Fibroblast of skin of scalp (primary cell): ENCODE measurements around the gene HSBP1.

Source experiments
- DNase-seq: peaks from one replicate; pipeline ENCODE4 v3.0.0-alpha.2; 2013

The HSBP1 gene

GRCh38 chr16:83804366-83804765 lies 3.4 kb upstream of the HSBP1 start:
- no peak for DNase-seq

DNA sequence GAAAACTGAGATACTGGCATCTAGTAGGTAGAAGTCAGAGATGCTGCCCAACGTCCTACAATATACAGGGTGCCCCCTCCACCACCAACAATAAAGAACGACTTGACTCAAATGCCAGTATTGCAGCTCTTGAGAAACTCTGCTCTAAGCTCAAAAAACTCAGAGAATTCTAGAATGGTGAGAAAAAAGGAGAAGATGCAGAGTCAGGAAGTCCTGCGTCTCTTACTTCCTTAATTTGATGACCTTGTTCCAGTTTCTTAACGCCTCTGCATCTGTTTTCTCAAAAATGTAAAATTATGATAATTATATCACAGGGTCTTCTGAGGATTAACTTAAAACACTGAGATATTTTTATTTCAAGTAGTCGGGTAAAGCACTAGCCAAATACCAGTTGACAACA lies 1.7 kb upstream of the HSBP1 start:
- DNase-seq, result no peak

- DNase-seq, result no peak
These were observed 1.0 kb upstream of the HSBP1 start for GRCh38 chr16:83806731-83807130.

GRCh38 chr16:83807327-83807709 lies 460 bp upstream of the HSBP1 start:
- no peak for DNase-seq

DNA sequence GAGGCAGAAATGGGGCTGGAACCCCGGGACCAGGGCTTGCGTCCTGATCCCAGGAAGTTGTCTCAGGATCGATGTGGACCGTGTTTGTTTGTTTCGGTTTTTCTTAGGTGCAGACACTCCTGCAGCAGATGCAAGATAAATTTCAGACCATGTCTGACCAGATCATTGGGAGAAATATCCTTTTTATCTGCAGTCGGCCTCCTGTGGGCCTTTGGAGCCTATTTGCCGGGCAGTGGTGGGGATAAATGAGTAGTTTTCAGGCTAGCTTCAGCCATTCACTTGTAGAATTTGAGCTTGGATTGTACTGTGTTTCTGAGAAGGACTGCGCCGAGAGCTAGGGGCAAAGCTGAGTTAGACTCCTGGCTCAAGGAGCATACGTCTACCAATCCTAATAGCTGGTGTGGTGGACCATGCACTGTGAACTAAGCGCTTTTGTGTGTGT lies 816 bp downstream of the HSBP1 start:
- no peak for DNase-seq

DNA sequence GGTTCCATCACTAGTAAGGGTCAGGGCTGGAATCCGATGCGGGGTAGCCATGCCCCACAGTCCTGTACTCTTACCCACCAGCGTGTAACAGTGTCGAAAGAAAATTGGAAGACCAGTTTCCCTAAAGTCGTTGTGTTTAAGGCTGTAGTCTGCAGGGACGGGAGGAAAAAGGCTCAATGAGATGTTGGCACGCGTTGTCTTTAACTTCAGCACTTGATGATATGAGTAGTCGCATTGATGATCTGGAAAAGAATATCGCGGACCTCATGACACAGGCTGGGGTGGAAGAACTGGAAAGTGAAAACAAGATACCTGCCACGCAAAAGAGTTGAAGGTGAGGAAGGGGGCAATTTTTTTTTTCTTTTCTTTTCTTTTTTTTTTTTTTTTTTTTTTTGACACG lies 1.3 kb downstream of the HSBP1 start:
- DNase-seq, result no peak

- DNase-seq, result peak; percentile 43
These were observed 3.1 kb downstream of the HSBP1 start for GRCh38 chr16:83810901-83811300.

- DNase-seq, result peak; percentile 63
These were observed 6.3 kb downstream of the HSBP1 start for GRCh38 chr16:83813823-83814658.

DNA sequence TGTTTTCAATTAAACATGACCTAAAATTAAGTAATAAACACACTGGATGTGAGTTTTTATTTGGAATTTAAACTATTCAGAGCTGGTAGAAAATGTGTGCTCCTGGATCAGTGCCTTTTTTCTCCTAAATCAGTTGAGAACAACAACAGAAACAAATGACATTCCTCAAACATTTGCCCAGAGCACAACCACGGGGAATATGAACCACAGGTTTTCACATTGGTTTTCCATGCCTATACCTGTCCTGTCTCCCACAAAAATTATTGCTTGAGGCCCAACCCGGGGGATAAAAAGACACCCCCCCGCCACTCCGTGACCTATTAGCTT lies 6.8 kb downstream of the HSBP1 start:
- peak; percentile 74 for DNase-seq

GRCh38 chr16:83817022-83817421 lies 9.2 kb downstream of the HSBP1 start:
- no peak for DNase-seq

GRCh38 chr16:83818276-83818675 lies 10.5 kb downstream of the HSBP1 start:
- no peak for DNase-seq

- DNase-seq, result no peak
These were observed 11.6 kb downstream of the HSBP1 start for GRCh38 chr16:83819361-83819760.

DNA sequence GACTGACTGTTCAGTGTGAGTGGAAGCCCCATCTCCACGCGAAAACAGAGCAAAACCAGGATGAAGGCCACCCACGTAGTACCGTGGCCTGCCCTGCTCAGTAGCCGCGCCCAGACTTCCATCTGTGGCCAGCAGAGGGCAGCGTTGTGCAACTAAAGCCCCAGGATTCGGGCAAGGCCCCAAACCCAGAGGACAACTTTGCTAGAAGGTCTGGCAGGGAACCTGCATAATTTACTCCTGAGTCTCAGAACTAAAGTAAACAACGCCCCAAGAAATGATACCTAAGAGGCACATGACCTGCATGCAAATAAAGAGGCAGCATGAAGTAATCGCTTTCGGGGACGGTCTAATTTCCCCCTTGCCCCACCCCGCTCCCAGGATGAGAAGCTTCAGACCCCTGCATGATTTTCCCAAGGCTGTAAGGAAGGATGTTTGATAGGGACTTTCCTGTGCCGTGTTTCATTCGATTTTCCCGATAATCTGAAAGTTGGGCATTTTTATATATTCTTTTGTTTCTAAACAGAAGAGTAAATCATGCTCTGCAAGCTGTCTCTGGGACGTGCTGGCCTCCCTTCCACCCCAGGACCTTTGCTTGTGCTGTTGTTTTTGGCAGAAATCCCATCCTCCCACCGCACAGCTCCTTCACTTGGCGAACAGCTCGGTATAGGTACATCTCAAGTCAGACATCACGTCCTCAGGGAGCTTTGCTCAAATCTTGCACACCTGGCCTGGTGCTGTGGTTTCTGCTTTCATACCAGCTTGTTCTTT lies 18.6 kb downstream of the HSBP1 start:
- peak; percentile 75 for DNase-seq

DNA sequence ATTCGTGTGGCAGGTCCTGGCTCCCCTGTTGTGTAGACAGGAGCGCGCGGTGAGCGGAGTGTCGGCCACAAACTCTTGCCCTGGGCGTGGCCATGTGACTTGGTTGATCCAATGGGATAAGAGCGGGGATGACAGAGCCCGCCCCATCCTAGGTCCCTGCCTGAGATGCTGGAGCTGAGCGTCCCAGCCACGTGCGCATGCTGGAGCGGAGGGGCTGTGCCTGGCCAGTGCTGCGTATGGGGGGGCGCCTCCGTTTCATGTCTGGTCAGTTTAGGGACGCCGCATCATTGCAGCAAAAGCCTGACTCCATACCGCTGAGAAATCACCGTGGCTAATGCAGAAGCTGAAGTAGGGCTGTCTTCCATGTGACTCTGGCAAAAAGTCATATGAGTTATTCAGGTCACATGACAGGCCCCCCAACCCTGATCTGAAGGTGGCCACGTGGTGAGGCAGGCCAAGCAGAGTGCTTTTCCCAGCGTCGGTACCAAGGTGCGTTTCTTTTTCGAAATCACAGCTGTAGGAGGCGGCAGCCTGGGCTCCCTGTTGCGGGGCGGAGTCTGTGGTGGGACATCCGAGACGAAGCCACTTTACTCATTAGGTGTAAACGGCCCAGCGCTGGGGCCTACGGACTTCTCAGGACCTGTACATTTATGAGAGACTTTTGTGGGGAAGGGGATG lies 22.5 kb downstream of the HSBP1 start:
- DNase-seq, result no peak

- peak; percentile 40 for DNase-seq
These were observed 23.1 kb downstream of the HSBP1 start for GRCh38 chr16:83830769-83831455.

DNA sequence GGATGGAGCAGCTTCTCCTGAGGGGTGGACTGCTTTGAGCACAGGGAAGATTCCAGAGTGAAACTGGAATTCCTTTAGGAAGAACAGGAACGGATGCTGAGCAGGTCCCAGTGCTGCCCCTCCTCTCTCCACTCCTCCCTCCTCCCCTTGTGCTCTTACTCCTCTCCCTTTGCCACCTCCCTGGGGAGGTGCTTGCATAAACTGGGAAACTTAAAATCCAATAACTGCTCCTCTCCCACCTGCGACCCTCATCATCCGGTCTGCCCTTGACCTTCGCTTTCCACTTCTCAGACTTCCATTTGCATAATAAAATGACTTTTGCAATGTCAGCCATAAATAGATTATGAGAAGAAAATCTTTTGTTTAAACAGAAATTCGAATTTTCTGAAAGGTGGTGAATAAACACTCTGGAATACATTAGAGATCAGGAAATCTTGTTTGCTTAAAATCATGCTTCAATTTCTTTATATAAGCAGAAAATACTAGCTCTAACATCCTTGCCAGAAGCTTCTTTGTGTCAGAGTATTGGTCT lies 23.7 kb downstream of the HSBP1 start:
- DNase-seq, result no peak

DNA sequence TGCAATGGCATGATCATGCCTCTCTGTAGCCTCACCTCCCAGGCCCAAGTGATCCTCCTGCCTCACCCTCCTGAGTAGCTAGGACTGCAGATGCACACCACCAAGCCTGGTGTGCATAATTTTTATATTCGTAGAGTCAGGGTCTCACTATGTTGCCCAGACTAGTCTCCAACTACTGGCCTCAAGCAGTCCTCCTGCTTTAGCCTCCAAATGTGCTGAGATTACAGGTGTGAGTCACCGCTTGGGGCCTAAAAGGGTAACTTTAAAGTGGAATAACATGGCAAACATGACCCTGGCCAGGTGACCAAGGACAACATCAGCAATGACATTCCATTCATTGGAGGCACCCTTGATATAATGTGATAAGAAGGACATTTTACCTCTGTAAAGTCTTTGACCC lies 26.1 kb downstream of the HSBP1 start:
- DNase-seq, result no peak

DNA sequence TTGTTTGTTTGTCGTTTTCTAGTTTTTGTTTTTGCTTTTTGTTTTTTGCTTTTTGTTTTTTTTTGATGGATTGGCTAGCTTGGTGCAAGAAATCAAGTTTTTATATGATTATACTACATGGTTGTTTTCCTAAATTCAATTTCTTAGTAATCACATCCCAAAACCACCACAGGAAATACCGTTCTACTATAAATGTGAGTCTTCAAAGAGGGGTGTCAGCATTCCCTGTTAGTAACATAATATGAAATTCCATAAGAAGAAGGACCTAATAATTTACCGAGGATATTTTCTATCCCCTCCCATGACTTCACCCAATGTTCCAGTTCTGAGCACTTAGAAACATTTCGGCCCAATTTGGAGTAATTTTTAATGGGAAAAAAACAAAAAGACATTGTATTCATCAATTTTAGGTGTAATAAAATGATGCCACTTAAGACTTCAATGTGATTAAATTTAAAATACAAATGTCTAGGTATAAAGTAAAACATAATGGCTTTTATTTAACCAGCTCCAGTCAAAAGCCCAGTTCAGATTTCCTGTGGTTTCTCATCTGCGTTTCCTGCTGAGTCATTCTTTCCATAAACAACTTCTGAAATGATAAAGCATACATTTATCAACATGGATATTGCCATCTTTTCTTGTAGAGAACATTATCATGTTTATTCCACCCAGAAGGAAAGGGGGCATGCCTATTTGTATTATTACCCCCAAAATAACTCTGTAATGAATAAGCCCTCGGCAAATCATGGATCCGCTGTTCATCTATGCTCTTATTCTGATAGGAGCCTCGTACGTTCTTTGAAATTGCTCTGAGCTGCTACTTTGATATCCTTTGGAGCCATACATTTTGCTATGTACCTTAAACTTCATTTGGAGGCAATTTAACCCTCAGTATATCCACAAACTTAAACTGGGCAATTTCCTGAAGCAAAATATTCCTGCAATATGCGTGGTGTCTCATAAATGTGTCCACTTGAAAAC lies 28.1 kb downstream of the HSBP1 start:
- peak; percentile 72 for DNase-seq

- no peak for DNase-seq
These were observed 29.8 kb downstream of the HSBP1 start for GRCh38 chr16:83837566-83837965.

GRCh38 chr16:83838151-83838550 lies 30.4 kb downstream of the HSBP1 start:
- DNase-seq, result no peak

- no peak for DNase-seq
These were observed 31.8 kb downstream of the HSBP1 start for GRCh38 chr16:83839561-83839960.
